Right lobe of liver (tissue), 6 donors: Measurements from ENCODE around the gene ATOH1. TPM values are rescaled to one million over a fixed set of nuclear protein-coding genes. Genes with fewer than 3 reads are reported as not detected.

Experiments
- ATAC-seq, 4 donors: fragments of 200-7000 bp; cut with Tn5 transposase; one replicate each; pipeline ENCODE4 v1.9.1; 2020; ENCODE audit warnings: mild to moderate bottlenecking in 4 of 4, moderate library complexity in 4 of 4
- DNase-seq, 3 donors: peaks; one replicate each; pipeline ENCODE4 v3.0.0-alpha.2; 2020
- H3K27ac ChIP-seq, 3 donors: fragments of 200-600 bp; one replicate each; pipeline ENCODE4 v1.8.0; 2022
- H3K27me3 ChIP-seq, 2 donors: fragments of 200-600 bp; one replicate each; pipeline ENCODE4 v1.8.0; 2022
- H3K36me3 ChIP-seq, 4 donors: fragments of 200-600 bp; sonication (generic) in 1 of 4; one replicate each; pipeline versions ENCODE4 v1.5.1 to v1.8.0; 2017 to 2022; ENCODE audit warnings: control low read depth in 1 of 4
- H3K4me1 ChIP-seq, 4 donors: fragments of 200-600 bp; sonication (generic) in 1 of 4; one replicate each; pipeline versions ENCODE4 v1.5.1 to v1.8.0; 2017 to 2022; ENCODE audit warnings: control low read depth in 1 of 4
- H3K4me3 ChIP-seq, 3 donors: fragments of 200-600 bp; one replicate each; pipeline ENCODE4 v1.8.0; 2022
- H3K9me3 ChIP-seq, 4 donors: fragments of 200-600 bp; sonication (generic) in 1 of 4; one replicate each; pipeline versions ENCODE4 v1.5.1 to v1.8.0; 2017 to 2022; ENCODE audit warnings: control low read depth in 1 of 4
- CTCF ChIP-seq, 4 donors: fragments of 200-600 bp in 3 of 4; fragments of 450-650 bp in 1 of 4; IDR thresholded peaks; one replicate each; pipeline versions ENCODE4 v1.5.1 to v1.8.0; 2016 to 2022; ENCODE audit warnings: antibody characterized with exemption in 4 of 4, mild to moderate bottlenecking in 2 of 4
- POLR2A ChIP-seq: fragments of 450-650 bp; IDR thresholded peaks from one replicate; pipeline ENCODE4 v1.6.1; 2017; ENCODE audit warnings: antibody characterized with exemption, mild to moderate bottlenecking
- WGBS: methylation state at CpG from one replicate; pipeline ENCODE4 v1.1.6; 2018; ENCODE audit warnings: low coverage, low lambda C conversion rate; ENCODE audit not compliant: insufficient coverage; ENCODE audit errors: missing lambda C conversion rate; 5-methylcytosine and 5-hydroxymethylcytosine counted together
- intact Hi-C, 2 donors: fragments of 100-400 bp; cut with DNase I; formaldehyde crosslinking; loops; one replicate each; pipeline versions ENCODE4 v1.11.2 to v1.14.1; 2022
- total RNA-seq, 6 experiments: library from RNA; depleted of rRNA in 2 of 6; stranded (reverse); fragments of >200 nt in 2 of 6; fragmentation: NEBNext Ultra II Directional in 3 of 6; extraction: Animal tissue kit (Norgen Biotek cat#: 25700) in 3 of 6; gene quantifications; one replicate each; pipeline versions ENCODE4 v1.1.0 to v1.2.4, GENCODE V29; 2016 to 2023
- donor health status: DM: no; HTN: yes; CAD: no.
- donor health status: DM: no; HTN: no; CAD: no.
- donor health status: DM: no; HTN: no; CAD: no.
- donor health status: DM: no; HTN: yes; CAD: no.
- donor health status: DM: no; HTN: yes; CAD: no.

Gene ATOH1
- total RNA-seq, 6 experiments from 2014 or later: not detected

GRCh38 chr4:93841803-93842345 is 13.3 kb downstream of the ATOH1 start:
- Histone ChIP-seq H3K27me3 (no peaks in the 10 kb centered on the region), H3K27ac (no peak overlapping the region), H3K4me1 (no peaks in the 10 kb centered on the region), H3K36me3 (no peaks in the 10 kb centered on the region), H3K4me3 (no peak overlapping the region), H3K9me3 (no peaks in the 10 kb centered on the region)
- no peak for TF ChIP-seq POLR2A
- TF ChIP-seq CTCF (IDR thresholded peaks at IDR 0.05): no peak
- WGBS: 34% methylated on average over 3 of the region's 3 CpGs
- no peak for ATAC-seq
- intact Hi-C loops: no loop called here
- no peak for DNase-seq

GRCh38 chr4:93842601-93843252 is 14.2 kb downstream of the ATOH1 start:
- intact Hi-C loops: no loop called here
- no peak for DNase-seq
- WGBS: 50% methylated on average over 2 of the region's 2 CpGs

GRCh38 chr4:93843772-93844171 is 15.2 kb downstream of the ATOH1 start:
- no peak overlapping the region for H3K27ac ChIP-seq
- H3K9me3 ChIP-seq: no peaks in the 10 kb centered on the region
- no peak for ATAC-seq
- no peak for DNase-seq
- TF ChIP-seq CTCF (IDR thresholded peaks at IDR 0.05) (no peak), POLR2A (no peak)
- intact Hi-C loops: no loop called here
- no peaks in the 10 kb centered on the region for H3K36me3 ChIP-seq
- H3K27me3 ChIP-seq: peaks cover 0 to 3% of the 10 kb centered on the region in 2 donors
- H3K4me3 ChIP-seq: no peak overlapping the region
- H3K4me1 ChIP-seq: no peaks in the 10 kb centered on the region

More at GRCh38 chr4:93842601-93843252, 14.2 kb downstream of the ATOH1 start:
- no peaks in the 10 kb centered on the region for H3K4me1 ChIP-seq
- no peak for TF ChIP-seq CTCF (IDR thresholded peaks at IDR 0.05)
- TF ChIP-seq POLR2A: no peak
- H3K9me3 ChIP-seq: no peaks in the 10 kb centered on the region
- no peak overlapping the region for H3K27ac ChIP-seq
- H3K27me3 ChIP-seq: peaks cover 0 to 3% of the 10 kb centered on the region in 2 donors
- no peak for ATAC-seq
- no peak overlapping the region for H3K4me3 ChIP-seq
- H3K36me3 ChIP-seq: no peaks in the 10 kb centered on the region

GRCh38 chr4:93852680-93853079 is 24.1 kb downstream of the ATOH1 start:
- 72% methylated on average over 3 of the region's 3 CpGs for WGBS
- no peak for ATAC-seq
- H3K27ac ChIP-seq: no peak overlapping the region
- no peak overlapping the region for H3K4me3 ChIP-seq
- no peak for DNase-seq
- no peak for TF ChIP-seq CTCF (IDR thresholded peaks at IDR 0.05)
- TF ChIP-seq POLR2A: no peak
- no peaks in the 10 kb centered on the region for H3K9me3 ChIP-seq
- H3K4me1 ChIP-seq: no peaks in the 10 kb centered on the region
- intact Hi-C loops: no loop called here
- H3K27me3 ChIP-seq: no peaks in the 10 kb centered on the region
- H3K36me3 ChIP-seq: no peaks in the 10 kb centered on the region
